Endothelial cell of umbilical vein (primary cell): ENCODE data around the gene BRINP2. TPM values are rescaled to one million over a fixed set of nuclear protein-coding genes. Genes with fewer than 3 reads are reported as not detected.

ENCODE experiments used
- BruUV-seq: library from RNA; stranded (reverse); fragments of 400-500 nt; replicated peaks from 2 replicates; lab custom pipeline; 2021; lab: Mats Ljungman, UMichigan
- CTCF ChIA-PET: fragments of 300-600, 350-600 bp; sonication (Branson Sonifier 250); formaldehyde crosslinking; loops from one replicate; lab custom pipeline; 2021; ENCODE audit warnings: antibody characterized with exemption, inconsistent platforms; lab: Charles Lee
- POLR2A ChIA-PET: fragments of 300-600, 350-600 bp; sonication (Branson Sonifier 250); formaldehyde crosslinking; loops from one replicate; lab custom pipeline; 2021; ENCODE audit warnings: antibody characterized with exemption, inconsistent platforms; lab: Charles Lee
- DNase-seq: peaks from one replicate; pipeline ENCODE4 v3.0.0-alpha.2; 2011; ENCODE audit warnings: low read depth, low spot score
- FAIRE-seq: peaks from 2 replicates; lab custom pipeline; 2011; peaks lifted over from hg19 to GRCh38; lab: Jason Lieb, UNC
- H2AFZ ChIP-seq: 2 replicates; pipeline ENCODE4 v1.6.0; 2012; ENCODE audit warnings: low read depth, low read length, control low read depth, inconsistent platforms
- H3K27ac ChIP-seq: 2 replicates; pipeline ENCODE4 v1.5.1; 2011; ENCODE audit warnings: low read depth, mild to moderate bottlenecking, control low read depth, low read length, moderate library complexity; ENCODE audit not compliant: insufficient read depth
- H3K27me3 ChIP-seq, 2 experiments: 2 replicates each; pipeline versions ENCODE4 v1.6.0 to v1.6.1; 2011; ENCODE audit warnings: low read length in 2 of 2, mixed read lengths in 1 of 2; ENCODE audit not compliant: control insufficient read depth in 2 of 2, insufficient read depth in 2 of 2
- H3K36me3 ChIP-seq, 2 experiments: 2 replicates in 1 of 2; 3 replicates in 1 of 2; pipeline ENCODE4 v1.5.1; 2011; ENCODE audit warnings: low read length in 2 of 2, mild to moderate bottlenecking in 1 of 2, moderate library complexity in 1 of 2; ENCODE audit not compliant: control insufficient read depth in 2 of 2, insufficient read depth in 2 of 2; ENCODE audit errors: extremely low read depth in 1 of 2
- H3K4me1 ChIP-seq: 3 replicates; pipeline ENCODE4 v1.5.1; 2011; ENCODE audit warnings: mild to moderate bottlenecking, low read length; ENCODE audit not compliant: control insufficient read depth, insufficient read depth; ENCODE audit errors: extremely low read depth
- H3K4me2 ChIP-seq: 2 replicates; pipeline ENCODE4 v1.6.1; 2011; ENCODE audit warnings: low read length, control low read depth, mixed read lengths; ENCODE audit not compliant: insufficient read depth
- H3K4me3 ChIP-seq, 3 experiments: fragments of 200-600 bp in 1 of 3; sonication (generic), shearing (Covaris generic) in 1 of 3; replicated peaks in 1 of 3; 2 replicates each; pipeline ENCODE4 v1.5.1; 2011 to 2016; ENCODE audit warnings: control low read depth in 3 of 3, low read length in 3 of 3, mild to moderate bottlenecking in 2 of 3, inconsistent platforms in 1 of 3, low read depth in 1 of 3, moderate library complexity in 1 of 3; ENCODE audit not compliant: insufficient read depth in 1 of 3
- H3K79me2 ChIP-seq: 2 replicates; pipeline ENCODE4 v1.6.0; 2012; ENCODE audit warnings: low read length, inconsistent platforms; ENCODE audit not compliant: control insufficient read depth, insufficient read depth
- H3K9ac ChIP-seq: replicated peaks from 2 replicates; pipeline ENCODE3; 2011; ENCODE audit warnings: low read length, control low read depth; ENCODE audit not compliant: insufficient read depth; ENCODE audit errors: extremely low read depth
- H3K9me1 ChIP-seq: replicated peaks from 3 replicates; pipeline ENCODE4 v1.6.0; 2011; ENCODE audit warnings: mild to moderate bottlenecking, low read length; ENCODE audit not compliant: control insufficient read depth, insufficient read depth; ENCODE audit errors: extremely low read depth
- H3K9me3 ChIP-seq: replicated peaks from 2 replicates; pipeline ENCODE4 v1.5.1; 2012; ENCODE audit warnings: low read length, inconsistent platforms; ENCODE audit not compliant: control insufficient read depth, insufficient read depth
- H4K20me1 ChIP-seq: replicated peaks from 2 replicates; pipeline ENCODE3; 2011; ENCODE audit warnings: mild to moderate bottlenecking, low read length; ENCODE audit not compliant: control insufficient read depth, insufficient read depth; ENCODE audit errors: extremely low read depth
- CTCF ChIP-seq, 2 donors: IDR thresholded peaks; 1 replicate in 1 of 2; 2 replicates in 1 of 2; pipeline ENCODE4 v1.5.1; 2011; ENCODE audit warnings: low read length in 2 of 2, mild to moderate bottlenecking in 2 of 2, moderate library complexity in 2 of 2, control low read depth in 1 of 2, inconsistent platforms in 1 of 2, low read depth in 1 of 2; ENCODE audit not compliant: insufficient read depth in 1 of 2; ENCODE audit errors: extremely low read depth in 1 of 2
- EZH2 ChIP-seq: IDR thresholded peaks from 2 replicates; pipeline ENCODE4 v1.6.1; 2012; ENCODE audit warnings: borderline replicate concordance, low read depth, mild to moderate bottlenecking, moderate library complexity, low read length, inconsistent platforms; ENCODE audit not compliant: severe bottlenecking
- FOS ChIP-seq: IDR thresholded peaks from 2 replicates; pipeline ENCODE4 v1.6.1; 2011; ENCODE audit warnings: mild to moderate bottlenecking, low read length, moderate library complexity, borderline replicate concordance; ENCODE audit not compliant: insufficient read depth
- GATA2 ChIP-seq: IDR thresholded peaks from 2 replicates; pipeline ENCODE4 v1.7.0; 2011; ENCODE audit warnings: low read depth, mild to moderate bottlenecking, moderate library complexity, mixed read lengths, low read length; ENCODE audit not compliant: insufficient read length, insufficient read depth
- JUN ChIP-seq: IDR thresholded peaks from 2 replicates; pipeline ENCODE4 v1.6.1; 2011; ENCODE audit warnings: borderline replicate concordance, low read depth; ENCODE audit not compliant: insufficient read length, insufficient read depth
- MAX ChIP-seq: IDR thresholded peaks from 2 replicates; pipeline ENCODE4 v1.6.1; 2011; ENCODE audit not compliant: insufficient read depth, insufficient read length
- MYC ChIP-seq: IDR thresholded peaks from one replicate; pipeline ENCODE4 v1.6.1; 2011; ENCODE audit warnings: mild to moderate bottlenecking, low read depth, low read length
- POLR2A ChIP-seq: IDR thresholded peaks from 2 replicates; pipeline ENCODE4 v1.6.1; 2012; ENCODE audit warnings: low read depth, mild to moderate bottlenecking, control low read depth, low read length
- POLR2AphosphoS5 ChIP-seq: IDR thresholded peaks from 2 replicates; pipeline ENCODE4 v1.6.1; 2012; ENCODE audit warnings: low read depth, mild to moderate bottlenecking, control low read depth, low read length, moderate library complexity; ENCODE audit not compliant: insufficient read depth
- dilution Hi-C: fragments of 300-500 bp; cut with MboI; formaldehyde crosslinking; loops from one replicate; pipeline ENCODE4 v1.15.0; 2019; ENCODE audit warnings: low sequenced_read_pairs; ENCODE audit not compliant: extremely low pct_ligation_motif_present
- intact Hi-C: fragments of 100-400 bp; cut with micrococcal nuclease; formaldehyde crosslinking; loops from one replicate; pipeline ENCODE4 v1.10.0; 2022
- polyA plus RNA-seq, 4 experiments: library from polyadenylated mRNA; depleted of rRNA in 3 of 4; stranded (reverse) in 3 of 4; unstranded in 1 of 4; fragments of >200 nt; gene quantifications; 2 replicates each; pipeline versions ENCODE4 v1.2.1 to v1.2.3, GENCODE V29; 2011 to 2012; ENCODE audit warnings: missing spikeins in 1 of 4
- total RNA-seq: library from RNA; stranded (reverse); gene quantifications from 2 replicates; pipeline ENCODE4 v1.2.3, GENCODE V29; 2021

The BRINP2 gene
- total and polyA plus RNA-seq, 2 donors (not counting 3 experiments of a cell fraction or from before 2014, with no cell fraction given): not detected

DNA sequence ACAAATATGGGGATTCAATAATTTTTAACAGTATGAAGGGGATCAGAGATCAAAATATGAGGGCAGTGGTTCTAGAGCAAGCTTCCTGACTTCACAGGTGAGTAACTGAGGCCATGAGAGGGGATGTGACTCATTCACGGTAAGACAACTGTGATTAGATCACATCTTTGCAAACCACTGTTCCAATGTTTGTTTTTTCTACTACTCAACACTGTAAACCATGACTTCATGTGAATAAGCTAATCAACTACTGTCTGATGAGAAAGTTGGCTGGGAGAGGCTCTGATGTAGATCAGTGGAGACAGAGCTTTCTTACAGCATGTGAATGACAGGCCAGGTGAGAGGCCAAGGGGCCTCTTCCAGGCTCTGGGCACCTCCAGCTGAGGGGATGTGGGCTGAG, 84.7 kb downstream of the BRINP2 start:
- no peak overlapping the region for H3K4me2 ChIP-seq
- H3K36me3 ChIP-seq: no peaks in the 10 kb centered on the region
- H3K27me3 ChIP-seq: no peaks in the 10 kb centered on the region
- intact Hi-C loops (loop anchor here (5.0 kb wide), 1 partner anchor 358 kb away; no protein-coding TSS in a partner anchor), dilution Hi-C loops (no loop called here)
- TF ChIP-seq CTCF (IDR thresholded peaks at IDR 0.05; ENCODE audit: extremely low read depth in 1 of 2, insufficient read depth in 1 of 2, low read depth in 1 of 2, low read length in 2 of 2): no peak
- peak; percentile 9 for TF ChIP-seq FOS
- no peak for TF ChIP-seq MYC
- TF ChIP-seq JUN: no peak
- TF ChIP-seq EZH2: no peak
- no peak for TF ChIP-seq MAX
- TF ChIP-seq POLR2AphosphoS5: no peak
- TF ChIP-seq POLR2A: no peak
- TF ChIP-seq GATA2: peak; percentile 44
- no peaks in the 10 kb centered on the region for H3K9me3 ChIP-seq
- DNase-seq (peak; percentile 13), FAIRE-seq (no peak)
- no peaks in the 10 kb centered on the region for H3K9me1 ChIP-seq
- ChIA-PET POLR2A (no interaction called here), CTCF (interaction anchor here (1.0 to 1.8 kb wide), 2 partner anchors 100 to 658 kb away, joined by 3 to 5 read pairs; no protein-coding TSS in a partner anchor)
- no peak overlapping the region for H3K9ac ChIP-seq
- H3K79me2 ChIP-seq: no peaks in the 10 kb centered on the region
- no TSS peak for BruUV-seq
- no peak overlapping the region for H3K27ac ChIP-seq
- no peak overlapping the region for H2AFZ ChIP-seq
- H3K4me1 ChIP-seq: peaks cover 8% of the 10 kb centered on the region
- H3K4me3 ChIP-seq: no peak overlapping the region
- no peaks in the 10 kb centered on the region for H4K20me1 ChIP-seq
